PC-9 (cell line): ENCODE measurements around the gene LRRTM3. TPM values are rescaled to one million over a fixed set of nuclear protein-coding genes. Genes with fewer than 3 reads are reported as not detected.

ENCODE experiments used
- BruUV-seq: library from RNA; stranded (reverse); fragments of 400-500 nt; replicated peaks from 2 replicates; lab custom pipeline; 2021; lab: Mats Ljungman, UMichigan
- CTCF ChIA-PET: fragments of 300-600 bp; sonication (Branson Sonifier 250); formaldehyde crosslinking; loops from one replicate; lab custom pipeline; 2022; ENCODE audit warnings: antibody characterized with exemption; lab: Charles Lee
- POLR2A ChIA-PET: fragments of 300-600 bp; sonication (Branson Sonifier 250); formaldehyde crosslinking; loops from one replicate; lab custom pipeline; 2022; ENCODE audit warnings: antibody characterized with exemption; ENCODE audit not compliant: unreplicated experiment; lab: Charles Lee
- DNase-seq, 2 experiments: peaks; one replicate each; pipeline versions ENCODE4 v3.0.0 to v3.0.0-alpha.2; 2015 to 2022; ENCODE audit warnings: mixed read lengths in 1 of 2
- H2AFZ ChIP-seq: fragments of 200-600 bp; sonication (generic); 2 replicates; pipeline ENCODE4 v1.8.1; 2017; ENCODE audit warnings: antibody characterized with exemption
- H3F3A ChIP-seq: fragments of 200-600 bp; sonication (generic); 2 replicates; pipeline ENCODE4 v1.8.1; 2017; ENCODE audit warnings: antibody characterized with exemption, mild to moderate bottlenecking, low read depth; ENCODE audit not compliant: insufficient read depth
- H3K27ac ChIP-seq: fragments of 200-600 bp; sonication (generic); 2 replicates; pipeline ENCODE4 v1.6.1; 2016; ENCODE audit warnings: mixed run types
- H3K27me3 ChIP-seq: fragments of 200-600 bp; sonication (generic); 2 replicates; pipeline ENCODE4 v1.6.1; 2016; ENCODE audit warnings: low read depth, mixed run types; ENCODE audit not compliant: insufficient read depth
- H3K36me3 ChIP-seq: fragments of 200-600 bp; sonication (generic); 2 replicates; pipeline ENCODE4 v1.6.1; 2016; ENCODE audit warnings: low read depth, mixed run types
- H3K4me1 ChIP-seq: fragments of 200-600 bp; sonication (generic); replicated peaks from 2 replicates; pipeline ENCODE4 v1.6.1; 2016; ENCODE audit warnings: mixed run types; ENCODE audit not compliant: insufficient read depth
- H3K4me2 ChIP-seq: fragments of 200-600 bp; sonication (generic); 2 replicates; pipeline ENCODE4 v1.6.1; 2017; ENCODE audit warnings: mixed run types
- H3K4me3 ChIP-seq: fragments of 200-600 bp; sonication (generic); 2 replicates; pipeline ENCODE4 v1.6.1; 2016; ENCODE audit warnings: mixed run types
- H3K79me2 ChIP-seq: fragments of 200-600 bp; sonication (generic); 2 replicates; pipeline ENCODE4 v1.6.1; 2017; ENCODE audit warnings: low read depth, mixed run types
- H3K9me2 ChIP-seq: fragments of 200-600 bp; sonication (generic); 2 replicates; pipeline ENCODE4 v1.8.1; 2017; ENCODE audit warnings: mild to moderate bottlenecking; ENCODE audit not compliant: insufficient read depth
- H3K9me3 ChIP-seq: fragments of 200-600 bp; sonication (generic); 2 replicates; pipeline ENCODE4 v1.8.1; 2016; ENCODE audit warnings: low read depth; ENCODE audit not compliant: insufficient read depth
- H4K20me1 ChIP-seq: fragments of 200-600 bp; sonication (generic); 2 replicates; pipeline ENCODE4 v1.8.1; 2017; ENCODE audit not compliant: insufficient read depth
- CTCF ChIP-seq: fragments of 200-600 bp; sonication (generic); conservative IDR thresholded peaks from 2 replicates; pipeline ENCODE4 v1.6.1; 2017; ENCODE audit warnings: mixed run types, antibody characterized with exemption, mild to moderate bottlenecking, moderate library complexity
- EZH2 ChIP-seq: fragments of 200-600 bp; sonication (generic); IDR thresholded peaks from 2 replicates; pipeline ENCODE4 v1.8.0; 2017; ENCODE audit warnings: antibody characterized with exemption, low read depth
- intact Hi-C: fragments of 100-400 bp; cut with micrococcal nuclease; formaldehyde crosslinking; loops from one replicate; pipeline ENCODE4 v1.10.0; 2022; ENCODE audit not compliant: unreplicated experiment
- total RNA-seq: library from RNA; stranded (reverse); gene quantifications from 2 replicates; pipeline ENCODE4 v1.2.3, GENCODE V29; 2021

Gene LRRTM3
- total RNA-seq, 1 experiment from 2014 or later, result not detected

DNA sequence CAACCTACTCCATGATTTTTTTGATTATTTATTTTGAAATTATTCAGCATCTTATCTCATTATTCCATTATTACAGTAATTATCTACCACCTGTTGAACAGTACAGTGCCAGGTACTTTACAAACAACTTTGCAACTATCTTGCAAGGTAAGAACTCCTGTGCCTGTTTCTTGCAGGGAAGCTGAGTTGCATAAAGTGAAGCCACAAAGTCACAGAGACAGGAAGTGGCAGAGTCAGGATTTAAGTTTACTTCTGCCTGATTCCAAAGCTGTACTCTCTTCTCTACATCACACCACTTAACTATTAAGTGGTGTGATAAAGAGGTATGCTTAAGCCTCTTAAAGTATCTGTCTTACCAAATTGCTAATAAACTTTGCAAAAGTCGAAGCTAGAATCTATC is 80.1 kb downstream of the LRRTM3 start:
- no peaks in the 10 kb centered on the region for H3K36me3 ChIP-seq
- TF ChIP-seq EZH2, result no peak
- TF ChIP-seq CTCF, result no peak
- no TSS peak for BruUV-seq
- CTCF ChIA-PET, result no interaction called here
- H3K27ac ChIP-seq, result no peak overlapping the region
- no peak overlapping the region for H3K4me3 ChIP-seq
- H3K9me2 ChIP-seq, result no peaks in the 10 kb centered on the region
- no peak overlapping the region for H3K4me2 ChIP-seq
- no peaks in the 10 kb centered on the region for H3K27me3 ChIP-seq
- no peaks in the 10 kb centered on the region for H3K4me1 ChIP-seq
- intact Hi-C loops, result no loop called here
- no peaks in the 10 kb centered on the region for H3K79me2 ChIP-seq
- H4K20me1 ChIP-seq, result no peaks in the 10 kb centered on the region
- no peaks in the 10 kb centered on the region for H3K9me3 ChIP-seq
- H3F3A ChIP-seq, result no peaks in the 10 kb centered on the region
- DNase-seq, result no peak
- H2AFZ ChIP-seq, result no peak overlapping the region
- POLR2A ChIA-PET, result no interaction called here

DNA sequence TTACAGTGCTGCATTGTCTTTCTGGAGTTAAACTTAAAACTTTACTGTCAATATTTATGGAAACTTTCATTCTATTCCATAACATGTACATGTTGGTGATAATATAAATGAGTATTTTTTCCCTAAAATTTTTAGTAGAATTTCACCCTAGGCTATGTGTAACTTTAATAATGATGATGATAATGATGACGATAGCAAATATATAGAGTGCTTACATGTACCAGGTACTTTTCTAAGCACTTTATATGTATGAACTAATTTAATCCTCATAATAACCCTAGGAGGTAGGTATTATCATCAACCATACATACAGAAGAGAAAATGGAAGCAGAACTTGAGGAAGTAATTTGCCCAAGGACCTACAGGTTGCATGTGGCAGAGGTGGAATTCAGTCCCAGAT is 85.6 kb downstream of the LRRTM3 start:
- Histone ChIP-seq H3K4me3 (no peak overlapping the region), H3K27me3 (no peaks in the 10 kb centered on the region), H4K20me1 (no peaks in the 10 kb centered on the region), H3K36me3 (no peaks in the 10 kb centered on the region), H2AFZ (no peak overlapping the region), H3K9me3 (no peaks in the 10 kb centered on the region), H3K79me2 (no peaks in the 10 kb centered on the region), H3K4me1 (no peaks in the 10 kb centered on the region), H3K4me2 (no peak overlapping the region), H3K27ac (no peak overlapping the region), H3F3A (no peaks in the 10 kb centered on the region), H3K9me2 (no peaks in the 10 kb centered on the region)
- no peak for DNase-seq
- BruUV-seq, result no TSS peak
- ChIA-PET CTCF (no interaction called here), POLR2A (no interaction called here)
- intact Hi-C loops, result no loop called here
- TF ChIP-seq EZH2 (no peak), CTCF (no peak)

DNA sequence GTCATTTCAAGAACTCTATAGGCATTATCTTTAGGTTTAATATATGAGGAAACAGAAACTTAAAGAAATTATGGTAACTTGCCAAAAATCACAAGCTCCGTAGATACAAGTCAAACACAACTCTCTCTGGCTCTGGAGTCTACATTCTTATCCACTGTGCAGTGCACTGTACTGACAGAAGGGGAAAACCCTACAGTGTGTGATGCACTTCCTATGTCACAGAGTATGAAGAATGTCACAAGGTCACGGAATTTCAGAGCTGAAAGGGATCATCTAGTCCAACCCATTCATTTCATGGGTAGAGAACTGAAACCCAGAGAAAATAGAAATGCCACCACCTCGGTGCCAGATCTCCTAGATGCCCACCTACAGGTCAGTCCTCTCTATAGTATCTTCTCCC is 86.1 kb downstream of the LRRTM3 start:
- Histone ChIP-seq H3K4me3 (no peak overlapping the region), H3F3A (no peaks in the 10 kb centered on the region), H3K9me3 (no peaks in the 10 kb centered on the region), H4K20me1 (no peaks in the 10 kb centered on the region), H3K79me2 (no peaks in the 10 kb centered on the region), H2AFZ (no peak overlapping the region), H3K4me2 (no peak overlapping the region), H3K36me3 (no peaks in the 10 kb centered on the region), H3K4me1 (no peaks in the 10 kb centered on the region), H3K9me2 (no peaks in the 10 kb centered on the region), H3K27me3 (no peaks in the 10 kb centered on the region), H3K27ac (no peak overlapping the region)
- POLR2A ChIA-PET, result no interaction called here
- CTCF ChIA-PET, result no interaction called here
- DNase-seq, result no peak
- intact Hi-C loops, result no loop called here
- BruUV-seq, result no TSS peak
- TF ChIP-seq CTCF, result no peak
- no peak for TF ChIP-seq EZH2
